Tibial artery (tissue), 4 donors: Measurements from ENCODE around the gene ANKRD27.

Source experiments
- DNase-seq, 2 donors: peaks; one replicate each; pipeline ENCODE4 v3.0.0-alpha.2; 2019
- H3K27ac ChIP-seq, 2 donors: fragments of 200-600 bp; sonication (generic) in 1 of 2; 1 replicate in 1 of 2; 2 replicates in 1 of 2; pipeline ENCODE4 v1.5.1; 2018 to 2019; ENCODE audit warnings: mild to moderate bottlenecking in 1 of 2
- H3K27me3 ChIP-seq, 2 donors: fragments of 200-600 bp; sonication (generic) in 1 of 2; one replicate each; pipeline versions ENCODE4 v1.5.1 to v1.6.0; 2016 to 2019
- H3K36me3 ChIP-seq, 3 donors: fragments of 200-600 bp; sonication (generic) in 2 of 3; one replicate each; pipeline ENCODE4 v1.5.1; 2016 to 2019; ENCODE audit warnings: mild to moderate bottlenecking in 2 of 3
- H3K4me1 ChIP-seq, 4 donors: fragments of 200-600 bp; sonication (generic) in 2 of 4; 1 replicate in 3 of 4; 2 replicates in 1 of 4; pipeline ENCODE4 v1.5.1; 2016 to 2019
- H3K4me3 ChIP-seq, 2 donors: fragments of 200-600 bp; sonication (generic) in 1 of 2; 1 replicate in 1 of 2; 2 replicates in 1 of 2; pipeline ENCODE4 v1.5.1; 2018 to 2019; ENCODE audit warnings: mild to moderate bottlenecking in 2 of 2
- H3K9me3 ChIP-seq, 3 donors: fragments of 200-600 bp; sonication (generic) in 1 of 3; one replicate each; pipeline ENCODE4 v1.5.1; 2016 to 2019
- intact Hi-C: fragments of 100-400 bp; cut with DNase I; formaldehyde crosslinking; loops from one replicate; pipeline ENCODE4 v1.15.0; 2023; ENCODE audit warnings: low total_unique reads
- TF ChIP-seq, protein P1 (sequence below), 2 experiments: fragments of 200-600 bp in 1 of 2; fragments of 450-650 bp in 1 of 2; IDR thresholded peaks; one replicate each; pipeline ENCODE4 v1.5.1; 2017 to 2019; ENCODE audit warnings: antibody characterized with exemption in 2 of 2, mild to moderate bottlenecking in 1 of 2, moderate library complexity in 1 of 2

Gene ANKRD27

DNA sequence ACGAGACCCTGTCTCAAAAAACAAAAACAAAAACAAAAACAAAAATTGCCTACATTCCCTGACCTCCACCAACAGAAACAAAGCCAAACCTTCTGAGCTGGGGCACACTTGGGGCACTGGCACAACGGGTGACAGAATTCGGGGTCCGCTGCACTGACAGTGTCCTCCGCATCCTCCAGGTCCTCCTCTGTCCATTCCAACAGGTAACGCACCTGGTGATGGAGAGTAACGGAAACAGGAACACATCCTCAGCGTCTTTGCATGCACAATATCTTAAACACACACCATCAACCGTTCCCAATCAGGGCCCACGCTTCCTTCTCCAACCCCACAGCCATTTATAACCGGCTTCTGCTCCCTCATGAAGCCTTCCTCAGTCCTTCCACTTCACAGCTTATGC is 59.4 kb downstream of the ANKRD27 start:
- peaks cover 72 to 98% (median 92%) of the 10 kb centered on the region in 3 donors for H3K36me3 ChIP-seq
- H3K4me1 ChIP-seq, result no peaks in the 10 kb centered on the region
- no peak overlapping the region for H3K27ac ChIP-seq
- peak in 1 of 2 donors; percentile 21 for DNase-seq
- TF ChIP-seq, protein P1, sequence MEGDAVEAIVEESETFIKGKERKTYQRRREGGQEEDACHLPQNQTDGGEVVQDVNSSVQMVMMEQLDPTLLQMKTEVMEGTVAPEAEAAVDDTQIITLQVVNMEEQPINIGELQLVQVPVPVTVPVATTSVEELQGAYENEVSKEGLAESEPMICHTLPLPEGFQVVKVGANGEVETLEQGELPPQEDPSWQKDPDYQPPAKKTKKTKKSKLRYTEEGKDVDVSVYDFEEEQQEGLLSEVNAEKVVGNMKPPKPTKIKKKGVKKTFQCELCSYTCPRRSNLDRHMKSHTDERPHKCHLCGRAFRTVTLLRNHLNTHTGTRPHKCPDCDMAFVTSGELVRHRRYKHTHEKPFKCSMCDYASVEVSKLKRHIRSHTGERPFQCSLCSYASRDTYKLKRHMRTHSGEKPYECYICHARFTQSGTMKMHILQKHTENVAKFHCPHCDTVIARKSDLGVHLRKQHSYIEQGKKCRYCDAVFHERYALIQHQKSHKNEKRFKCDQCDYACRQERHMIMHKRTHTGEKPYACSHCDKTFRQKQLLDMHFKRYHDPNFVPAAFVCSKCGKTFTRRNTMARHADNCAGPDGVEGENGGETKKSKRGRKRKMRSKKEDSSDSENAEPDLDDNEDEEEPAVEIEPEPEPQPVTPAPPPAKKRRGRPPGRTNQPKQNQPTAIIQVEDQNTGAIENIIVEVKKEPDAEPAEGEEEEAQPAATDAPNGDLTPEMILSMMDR (IDR thresholded peaks at IDR 0.05), result no peak
- H3K27me3 ChIP-seq, result no peaks in the 10 kb centered on the region
- intact Hi-C loops, result no loop called here
- no peaks in the 10 kb centered on the region for H3K9me3 ChIP-seq
- no peak overlapping the region for H3K4me3 ChIP-seq

DNA sequence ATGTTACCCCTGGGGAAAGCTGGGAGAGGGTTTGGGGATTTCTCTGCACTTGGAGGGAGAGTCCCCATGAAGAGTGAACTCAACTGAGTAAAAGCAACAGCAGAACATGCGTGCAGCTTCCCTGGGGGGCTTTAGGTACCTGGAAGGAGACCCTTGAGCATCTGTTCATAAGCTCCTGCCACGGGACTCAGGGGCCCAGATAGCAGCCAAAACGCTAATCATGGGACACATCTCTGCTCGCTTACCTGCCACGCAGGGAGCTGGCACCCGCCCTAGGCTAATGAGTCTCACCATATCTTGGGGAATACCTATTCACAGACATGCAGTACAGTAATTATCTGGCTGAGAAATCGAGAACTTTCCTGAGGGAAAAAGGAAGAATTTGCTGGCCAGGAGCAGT is 60.1 kb downstream of the ANKRD27 start:
- Histone ChIP-seq H3K4me1 (no peaks in the 10 kb centered on the region), H3K9me3 (no peaks in the 10 kb centered on the region), H3K36me3 (peaks cover 69 to 97% (median 85%) of the 10 kb centered on the region in 3 donors), H3K4me3 (no peak overlapping the region), H3K27ac (no peak overlapping the region), H3K27me3 (no peaks in the 10 kb centered on the region)
- intact Hi-C loops, result no loop called here
- DNase-seq, result peak in 1 of 2 donors; percentile 12
- TF ChIP-seq, protein P1 (IDR thresholded peaks at IDR 0.05), result no peak

DNA sequence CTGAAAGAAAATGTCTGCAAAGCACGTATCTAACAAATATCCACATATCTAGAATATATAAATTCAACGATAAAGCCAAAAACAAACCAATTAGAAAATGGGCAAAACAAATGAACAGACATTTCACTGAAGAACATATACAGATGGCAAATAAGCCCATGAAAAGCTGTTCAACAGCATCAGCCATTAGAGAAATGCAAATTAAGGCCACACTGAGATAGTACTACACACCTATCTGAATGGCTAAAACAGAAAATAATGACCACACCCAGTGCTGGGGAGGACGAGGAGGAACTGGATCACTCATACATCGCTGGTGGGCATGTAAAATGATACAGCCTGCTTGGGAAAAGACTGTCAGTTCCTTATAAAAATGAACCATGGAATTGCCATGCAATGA is 62.0 kb downstream of the ANKRD27 start:
- H3K27ac ChIP-seq, result no peak overlapping the region
- H3K9me3 ChIP-seq, result no peaks in the 10 kb centered on the region
- no peaks in the 10 kb centered on the region for H3K27me3 ChIP-seq
- DNase-seq, result no peak
- no peaks in the 10 kb centered on the region for H3K4me1 ChIP-seq
- TF ChIP-seq, protein P1 (IDR thresholded peaks at IDR 0.05), result no peak
- intact Hi-C loops, result no loop called here
- H3K4me3 ChIP-seq, result no peak overlapping the region
- peaks cover 62 to 96% (median 69%) of the 10 kb centered on the region in 3 donors for H3K36me3 ChIP-seq

DNA sequence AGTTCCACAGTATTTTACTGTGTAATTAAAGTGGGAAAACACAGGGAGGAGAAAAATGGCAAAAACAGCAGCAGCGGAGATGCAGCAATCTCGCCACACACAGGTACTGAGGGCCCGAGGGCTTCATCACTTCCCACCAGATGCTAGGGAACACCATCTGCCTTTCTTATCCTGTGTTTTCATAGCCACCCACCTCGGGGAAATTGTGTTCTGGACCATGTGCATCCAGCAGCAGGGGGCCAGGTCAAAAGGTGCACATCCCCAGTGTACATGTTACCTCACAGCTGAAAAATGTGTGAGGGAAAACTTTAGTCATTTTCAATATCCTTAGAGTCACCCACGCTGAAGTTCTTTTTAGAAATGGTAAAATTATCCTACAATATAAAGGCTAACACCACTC is 63.8 kb downstream of the ANKRD27 start:
- intact Hi-C loops, result no loop called here
- H3K36me3 ChIP-seq, result peaks cover 62 to 96% (median 65%) of the 10 kb centered on the region in 3 donors
- TF ChIP-seq, protein P1 (IDR thresholded peaks at IDR 0.05), result no peak

DNA sequence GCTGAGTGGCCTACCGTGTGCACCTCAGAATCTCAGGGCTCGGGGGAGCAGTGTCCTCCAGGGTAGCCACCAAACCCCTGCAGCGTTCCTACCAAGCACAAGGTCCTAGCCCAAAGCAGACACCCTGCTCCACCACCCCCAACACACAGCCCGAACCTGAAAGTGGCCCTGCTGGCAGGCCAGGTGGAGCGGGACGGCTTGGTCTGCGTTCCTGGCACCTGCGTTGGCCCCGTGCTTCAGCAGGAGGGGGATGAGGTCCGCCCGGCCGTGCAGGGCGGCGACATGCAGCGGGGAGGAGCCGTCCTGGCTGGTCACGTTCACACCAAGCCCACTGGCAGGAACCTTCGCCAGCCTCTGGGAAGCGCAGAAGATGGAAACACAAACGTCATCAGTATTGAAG is 67.5 kb downstream of the ANKRD27 start:
- H3K27me3 ChIP-seq, result no peaks in the 10 kb centered on the region
- TF ChIP-seq, protein P1 (IDR thresholded peaks at IDR 0.05), result no peak
- no peaks in the 10 kb centered on the region for H3K9me3 ChIP-seq
- DNase-seq, result no peak
- intact Hi-C loops, result no loop called here
- H3K36me3 ChIP-seq, result peaks cover 60 to 95% (median 66%) of the 10 kb centered on the region in 3 donors
- H3K27ac ChIP-seq, result no peak overlapping the region
- no peak overlapping the region for H3K4me3 ChIP-seq
- H3K4me1 ChIP-seq, result no peaks in the 10 kb centered on the region

More for the DNA sequence above, 63.8 kb downstream of the ANKRD27 start:
- no peak for DNase-seq
- Histone ChIP-seq H3K9me3 (no peaks in the 10 kb centered on the region), H3K27me3 (no peaks in the 10 kb centered on the region), H3K4me3 (no peak overlapping the region), H3K27ac (no peak overlapping the region), H3K4me1 (no peaks in the 10 kb centered on the region)

DNA sequence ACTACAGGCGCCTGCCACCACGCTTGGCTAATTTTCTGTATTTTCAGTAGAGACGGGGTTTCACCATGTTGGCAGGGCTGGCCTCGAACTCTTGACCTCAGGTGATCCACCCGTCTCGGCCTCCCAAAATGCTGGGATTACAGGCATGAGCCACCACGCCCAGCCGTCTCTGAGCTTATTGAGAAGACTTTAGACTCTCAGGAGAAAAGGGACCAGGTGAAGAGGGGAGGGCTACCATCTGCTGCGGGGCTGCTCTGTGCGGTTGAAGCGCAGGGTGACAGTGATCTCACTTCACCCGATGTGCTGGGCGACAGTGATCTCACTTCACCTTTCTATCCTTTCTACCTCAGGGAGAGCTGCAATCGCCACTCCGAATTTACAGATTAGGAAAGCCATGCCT is 68.7 kb downstream of the ANKRD27 start:
- no peaks in the 10 kb centered on the region for H3K9me3 ChIP-seq
- DNase-seq, result no peak
- intact Hi-C loops, result no loop called here
- no peak overlapping the region for H3K27ac ChIP-seq
- TF ChIP-seq, protein P1 (IDR thresholded peaks at IDR 0.05), result no peak
- no peak overlapping the region for H3K4me3 ChIP-seq
- H3K4me1 ChIP-seq, result no peaks in the 10 kb centered on the region
- no peaks in the 10 kb centered on the region for H3K27me3 ChIP-seq
- H3K36me3 ChIP-seq, result peaks cover 62 to 96% (median 64%) of the 10 kb centered on the region in 3 donors
